Aorta (tissue), 5 donors: Measurements from ENCODE around the gene COG5. TPM values are rescaled to one million over a fixed set of nuclear protein-coding genes. Genes with fewer than 3 reads are reported as not detected.

ENCODE experiments used
- ATAC-seq: fragments of 200-7000 bp; cut with Tn5 transposase; one replicate; pipeline ENCODE4 v1.9.1; 2022; ENCODE audit warnings: moderate library complexity; ENCODE audit not compliant: low FRiP score
- DNase-seq, 2 donors: peaks; one replicate each; pipeline ENCODE4 v3.0.0-alpha.2; 2020
- H3K27ac ChIP-seq, 2 donors: one replicate each; pipeline ENCODE4 v1.5.1; 2013; ENCODE audit warnings: low read length in 2 of 2, mild to moderate bottlenecking in 2 of 2, moderate library complexity in 2 of 2, control low read depth in 1 of 2, inconsistent platforms in 1 of 2, low read depth in 1 of 2
- H3K27me3 ChIP-seq, 2 donors: one replicate each; pipeline ENCODE4 v1.6.1; 2013; ENCODE audit warnings: control low read depth in 1 of 2, low read length in 1 of 2, mild to moderate bottlenecking in 1 of 2, moderate library complexity in 1 of 2; ENCODE audit not compliant: insufficient read depth in 2 of 2, control insufficient read depth in 1 of 2
- H3K36me3 ChIP-seq, 2 donors: one replicate each; pipeline ENCODE4 v1.6.1; 2013; ENCODE audit warnings: control low read depth in 1 of 2, low read length in 1 of 2, mild to moderate bottlenecking in 1 of 2; ENCODE audit not compliant: insufficient read depth in 2 of 2, control insufficient read depth in 1 of 2
- H3K4me1 ChIP-seq, 2 donors: one replicate each; pipeline ENCODE4 v1.6.1; 2013; ENCODE audit warnings: low read length in 2 of 2, control low read depth in 1 of 2, mild to moderate bottlenecking in 1 of 2, moderate library complexity in 1 of 2; ENCODE audit not compliant: insufficient read depth in 2 of 2, control insufficient read depth in 1 of 2
- H3K4me3 ChIP-seq, 2 donors: one replicate each; pipeline ENCODE4 v1.5.1; 2013; ENCODE audit warnings: low read length in 2 of 2, control low read depth in 1 of 2, mild to moderate bottlenecking in 1 of 2
- H3K9me3 ChIP-seq: one replicate; pipeline ENCODE4 v1.6.1; 2013; ENCODE audit warnings: mild to moderate bottlenecking, low read length; ENCODE audit not compliant: control insufficient read depth
- WGBS, 2 donors: extraction: QIAGEN DNeasy Blood & Tissue Kit; methylation state at CpG; one replicate each; pipeline ENCODE4 v1.1.7; 2013; 5-methylcytosine and 5-hydroxymethylcytosine counted together
- intact Hi-C, 2 donors: fragments of 100-400 bp; cut with DNase I; formaldehyde crosslinking; loops; one replicate each; pipeline versions ENCODE4 v1.14.2 to v1.15.0; 2022
- polyA plus RNA-seq, 2 donors: library from polyadenylated mRNA; stranded (reverse); fragments of 200-250 nt; gene quantifications; one replicate each; pipeline ENCODE4 v1.2.3, GENCODE V29; 2013
- total RNA-seq, 2 donors: library from RNA; stranded (reverse); fragmentation: NEBNext Ultra II Directional; extraction: Animal tissue kit (Norgen Biotek cat#: 25700); gene quantifications; one replicate each; pipeline ENCODE4 v1.2.1, GENCODE V29; 2021
- donor health status: healthy with polysubstance abuse.
- donor health status: Bipolar disorder and iron deficiency.
- donor health status: DM: no; HTN: no; CAD: no.
- donor health status: DM: no; HTN: no; CAD: no.
- donor health status: DM: yes; HTN: yes; CAD: no.

Gene COG5
- total and polyA plus RNA-seq, 4 donors, result 8.6 to 58.2 (median 33.4) TPM

GRCh38 chr7:107468824-107469223, 94.9 kb downstream of the COG5 start:
- Histone ChIP-seq H3K27me3 (no peaks in the 10 kb centered on the region), H3K4me3 (no peak overlapping the region), H3K27ac (no peak overlapping the region), H3K4me1 (no peaks in the 10 kb centered on the region), H3K36me3 (no peaks in the 10 kb centered on the region), H3K9me3 (no peaks in the 10 kb centered on the region)
- 96 to 98% methylated on average over 1 of the region's 1 CpG for WGBS, 2 donors
- ATAC-seq (no peak), DNase-seq (no peak)
- intact Hi-C loops, result loop anchor here in 1 of 2 donors (10.0 kb wide), 1 partner anchor 406 kb away; no protein-coding TSS in a partner anchor

DNA sequence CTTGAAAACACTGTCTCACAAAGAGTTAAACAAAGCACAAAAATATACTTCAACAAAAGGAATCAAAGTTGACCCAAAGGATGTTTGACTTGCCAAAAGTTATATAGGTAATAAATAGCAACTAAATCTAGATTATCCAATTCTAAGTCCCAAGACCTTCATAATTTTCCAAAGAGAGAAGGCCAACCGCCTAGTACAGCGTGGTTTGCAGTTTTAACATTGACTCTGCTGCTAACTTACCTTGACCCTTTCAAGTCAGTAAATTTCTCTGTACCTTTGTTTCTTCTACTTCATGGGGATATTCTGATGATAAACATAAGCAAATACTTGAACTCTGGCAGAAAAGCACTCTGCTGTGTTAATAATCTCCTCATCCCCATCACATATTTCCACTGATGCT, 95.7 kb downstream of the COG5 start:
- no peaks in the 10 kb centered on the region for H3K36me3 ChIP-seq
- no peaks in the 10 kb centered on the region for H3K27me3 ChIP-seq
- intact Hi-C loops, result loop anchor here in 1 of 2 donors (10.0 kb wide), 1 partner anchor 407 kb away; no protein-coding TSS in a partner anchor
- H3K4me1 ChIP-seq, result peaks cover 0 to under 1% of the 10 kb centered on the region in 2 donors
- no peaks in the 10 kb centered on the region for H3K9me3 ChIP-seq
- no peak overlapping the region for H3K27ac ChIP-seq
- DNase-seq (no peak), ATAC-seq (no peak)
- H3K4me3 ChIP-seq, result no peak overlapping the region
- WGBS, 2 donors, result 86 to 89% methylated on average over 2 of the region's 2 CpGs

- H3K4me1 ChIP-seq, result peaks cover 0 to 3% of the 10 kb centered on the region in 2 donors
- WGBS, 2 donors, result 69 to 73% methylated on average over 3 of the region's 3 CpGs
- no peaks in the 10 kb centered on the region for H3K27me3 ChIP-seq
- DNase-seq (no peak), ATAC-seq (no peak)
- H3K27ac ChIP-seq, result no peak overlapping the region
- intact Hi-C loops, result loop anchor here (5.0 to 10.0 kb wide), 2 partner anchors 410 to 413 kb away; no protein-coding TSS in a partner anchor
- H3K9me3 ChIP-seq, result no peaks in the 10 kb centered on the region
- no peaks in the 10 kb centered on the region for H3K36me3 ChIP-seq
- no peak overlapping the region for H3K4me3 ChIP-seq
Measured at GRCh38 chr7:107464666-107465226, 99.0 kb downstream of the COG5 start.

DNA sequence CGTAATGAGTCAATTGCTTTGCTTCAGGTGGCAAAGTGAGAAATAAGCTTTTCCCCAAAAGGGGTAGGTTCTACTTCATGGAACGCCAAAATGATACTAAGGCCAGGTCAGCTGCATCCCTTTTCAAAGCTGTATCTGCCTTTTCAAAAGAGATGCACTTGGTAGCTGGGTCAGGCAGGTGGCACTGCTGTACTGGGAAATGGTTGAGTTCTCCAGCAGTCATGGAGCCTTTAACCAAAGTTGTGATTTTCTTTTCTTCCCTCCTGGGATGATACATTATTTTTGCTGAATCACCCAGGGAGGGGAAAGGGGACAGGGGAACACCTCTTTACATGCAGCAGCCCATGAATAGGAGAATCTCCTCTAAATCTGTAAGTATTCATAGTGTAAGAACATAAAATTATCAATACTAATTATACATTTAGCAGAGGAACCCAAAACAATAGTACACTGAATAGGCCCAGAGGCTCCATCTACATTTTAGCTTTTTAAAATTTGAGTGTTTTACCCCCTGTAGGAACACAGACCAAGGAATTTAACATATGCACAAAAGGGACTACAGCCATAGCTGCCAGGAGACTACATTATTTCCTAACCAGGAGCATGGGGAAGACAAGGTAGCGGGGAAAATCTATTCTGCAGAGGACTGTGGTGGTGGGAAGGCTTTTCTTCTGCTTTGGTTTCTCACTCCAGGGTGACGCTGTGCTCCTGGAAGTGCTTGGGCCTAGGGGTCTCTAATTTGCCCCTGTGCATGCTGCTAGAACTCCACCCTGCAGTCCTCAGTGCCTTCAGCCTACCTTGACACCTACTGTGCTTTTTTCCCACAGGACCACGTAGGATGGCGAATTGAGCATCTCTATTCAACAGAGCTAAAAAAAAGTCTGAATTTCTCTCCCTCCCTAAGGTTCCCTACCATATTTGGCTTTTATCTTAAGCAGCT, 100.3 kb downstream of the COG5 start:
- Histone ChIP-seq H3K27me3 (no peaks in the 10 kb centered on the region), H3K4me3 (no peak overlapping the region), H3K36me3 (no peaks in the 10 kb centered on the region), H3K27ac (no peak overlapping the region), H3K4me1 (peaks cover 0 to 3% of the 10 kb centered on the region in 2 donors), H3K9me3 (no peaks in the 10 kb centered on the region)
- peak in 1 of 2 donors; percentile 57 for DNase-seq
- intact Hi-C loops, result loop anchor here (2.0 to 10.0 kb wide), 4 partner anchors 261 to 414 kb away; no protein-coding TSS in a partner anchor
- ATAC-seq, result peak; percentile 90
- 76 to 78% methylated on average over 6 of the region's 6 CpGs for WGBS, 2 donors

DNA sequence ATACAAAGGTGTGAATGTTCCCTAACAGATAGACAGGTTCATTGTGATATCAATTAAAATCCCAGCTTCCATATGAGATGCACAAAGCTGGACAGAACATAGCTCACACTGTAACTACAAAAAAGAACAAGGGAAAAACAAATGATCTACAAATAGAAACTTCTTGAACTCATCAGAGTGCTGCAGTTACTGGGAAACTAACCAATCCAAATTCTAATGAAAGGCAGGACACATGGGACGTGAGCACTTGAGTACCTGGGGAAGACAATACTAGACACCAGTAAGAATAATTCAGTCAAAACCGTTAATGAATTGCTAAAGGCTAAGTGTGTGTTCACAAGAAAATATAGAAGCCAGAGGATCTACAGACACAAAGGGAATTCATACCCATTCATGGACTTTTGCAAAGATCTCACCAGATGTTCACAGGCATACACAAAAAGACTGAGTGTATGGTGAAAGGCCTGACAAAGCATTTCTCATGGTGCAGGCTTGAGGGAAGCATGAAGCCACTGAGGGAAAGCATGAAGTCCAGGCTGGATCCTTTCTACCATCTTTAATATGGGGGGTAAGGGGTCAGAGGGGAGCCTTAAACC, 101.7 kb downstream of the COG5 start:
- H3K36me3 ChIP-seq, result no peaks in the 10 kb centered on the region
- H3K4me1 ChIP-seq, result peaks cover 0 to 3% of the 10 kb centered on the region in 2 donors
- H3K27ac ChIP-seq, result no peak overlapping the region
- intact Hi-C loops, result loop anchor here (2.0 to 10.0 kb wide), 4 partner anchors 263 to 415 kb away; no protein-coding TSS in a partner anchor
- no peaks in the 10 kb centered on the region for H3K27me3 ChIP-seq
- no peaks in the 10 kb centered on the region for H3K9me3 ChIP-seq
- 72 to 75% methylated on average over 2 of the region's 2 CpGs for WGBS, 2 donors
- DNase-seq, result no peak
- no peak overlapping the region for H3K4me3 ChIP-seq
- no peak for ATAC-seq

DNA sequence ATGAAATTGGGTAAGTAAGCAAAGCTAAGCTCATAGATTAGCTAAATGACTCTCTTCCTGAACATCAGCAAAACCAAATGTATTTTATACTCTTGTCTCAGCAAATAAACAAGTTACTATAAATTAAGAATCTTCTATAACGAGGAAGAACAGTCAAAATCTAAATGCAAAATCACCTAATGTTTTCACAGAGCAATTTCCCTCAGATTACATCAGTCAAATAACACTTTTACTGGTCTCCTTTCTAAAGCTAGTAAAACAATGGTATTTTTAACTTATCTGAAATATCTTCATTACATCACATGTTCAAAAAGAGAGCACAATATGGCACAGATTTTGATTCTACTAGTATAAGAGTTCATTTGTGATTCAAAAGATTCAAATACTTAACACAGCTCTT, 110.3 kb downstream of the COG5 start:
- Histone ChIP-seq H3K4me1 (no peaks in the 10 kb centered on the region), H3K9me3 (no peaks in the 10 kb centered on the region), H3K27ac (no peak overlapping the region), H3K36me3 (peaks cover 0 to 2% of the 10 kb centered on the region in 2 donors), H3K4me3 (no peak overlapping the region), H3K27me3 (no peaks in the 10 kb centered on the region)
- no peak for ATAC-seq
- 61 to 68% methylated on average over 1 of the region's 1 CpG for WGBS, 2 donors
- intact Hi-C loops, result no loop called here
- no peak for DNase-seq

DNA sequence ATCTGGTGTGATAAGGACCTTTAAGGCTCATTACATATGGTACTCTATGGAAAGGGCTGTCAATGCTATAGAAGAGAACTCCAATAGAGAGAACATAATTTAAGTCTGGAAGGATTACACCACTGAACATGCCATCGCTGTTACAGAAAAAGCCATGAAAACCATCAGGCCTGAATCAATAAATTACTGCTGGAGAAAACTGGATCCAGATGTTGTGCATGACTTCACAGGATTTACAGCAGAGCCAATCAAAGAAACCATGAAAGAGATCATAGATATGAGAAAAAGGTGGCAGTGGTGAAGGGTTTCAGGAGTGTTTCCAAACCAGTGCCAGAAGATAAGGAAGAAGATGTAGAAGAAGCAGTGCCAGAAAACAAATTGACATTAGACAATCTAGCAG, 112.8 kb downstream of the COG5 start:
- DNase-seq (no peak), ATAC-seq (no peak)
- H3K9me3 ChIP-seq, result no peaks in the 10 kb centered on the region
- no peak overlapping the region for H3K4me3 ChIP-seq
- WGBS, 2 donors, result 79 to 91% methylated on average over 1 of the region's 1 CpG
- intact Hi-C loops, result no loop called here
- H3K4me1 ChIP-seq, result peaks cover 0 to 2% of the 10 kb centered on the region in 2 donors
- no peak overlapping the region for H3K27ac ChIP-seq
- H3K27me3 ChIP-seq, result no peaks in the 10 kb centered on the region
- H3K36me3 ChIP-seq, result peaks cover 0 to 2% of the 10 kb centered on the region in 2 donors

DNA sequence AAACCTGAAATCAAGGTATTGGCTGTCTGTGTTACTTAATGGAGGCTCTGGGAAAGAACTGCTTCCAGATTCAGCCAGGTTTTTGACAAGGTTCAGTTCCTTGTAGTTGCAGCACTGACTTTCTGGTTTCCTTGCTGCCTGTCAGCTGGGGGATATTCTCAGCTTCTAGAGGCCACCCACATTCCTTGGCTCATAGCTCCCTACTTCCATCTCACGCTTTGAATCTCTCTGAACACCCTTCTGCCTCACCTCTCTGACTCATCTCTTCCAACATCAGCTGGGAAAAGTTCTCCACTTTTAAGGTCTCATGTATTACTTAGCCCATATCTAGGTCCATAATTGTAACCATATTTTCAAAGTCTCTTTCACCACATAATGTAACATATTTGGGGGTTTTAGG, 116.7 kb downstream of the COG5 start:
- intact Hi-C loops, result no loop called here
- Histone ChIP-seq H3K27me3 (no peaks in the 10 kb centered on the region), H3K4me3 (no peak overlapping the region), H3K27ac (no peak overlapping the region), H3K36me3 (peaks cover 0 to 2% of the 10 kb centered on the region in 2 donors), H3K9me3 (no peaks in the 10 kb centered on the region), H3K4me1 (peaks cover 0 to 2% of the 10 kb centered on the region in 2 donors)
- ATAC-seq (no peak), DNase-seq (no peak)
- WGBS, 2 donors, result 95 to 100% methylated on average over 1 of the region's 1 CpG
